Central memory CD8-positive, alpha-beta T cell (primary cell): ENCODE measurements around the gene RTN4RL1.

Experiments
- ATAC-seq: fragments of 150-1000 bp; cut with Tn5 transposase; replicated peaks from 2 replicates; pipeline ENCODE4 v1.10.0; 2022; ENCODE audit warnings: mild to moderate bottlenecking, moderate FRiP score, moderate number of reproducible peaks; ENCODE audit not compliant: poor library complexity, severe bottlenecking; ENCODE audit errors: extremely low read depth
- DNase-seq, 2 donors: peaks; one replicate each; pipeline ENCODE4 v3.0.0; 2021; ENCODE audit warnings: low spot score in 2 of 2
- H3K27ac Mint-ChIP-seq: one replicate; pipeline ENCODE4 v1.8.0; 2022; ENCODE audit warnings: low read depth, mild to moderate bottlenecking, moderate library complexity, mixed read lengths
- H3K27me3 Mint-ChIP-seq: one replicate; pipeline ENCODE4 v1.8.0; 2022; ENCODE audit warnings: mixed read lengths
- H3K36me3 Mint-ChIP-seq: one replicate; pipeline ENCODE4 v1.8.0; 2022; ENCODE audit warnings: mild to moderate bottlenecking, moderate library complexity, mixed read lengths; ENCODE audit not compliant: insufficient read depth
- H3K4me1 Mint-ChIP-seq: one replicate; pipeline ENCODE4 v1.8.0; 2022; ENCODE audit warnings: mixed read lengths
- H3K4me3 Mint-ChIP-seq: one replicate; pipeline ENCODE4 v1.8.0; 2022; ENCODE audit warnings: mild to moderate bottlenecking, moderate library complexity, mixed read lengths
- H3K9me3 Mint-ChIP-seq: one replicate; pipeline ENCODE4 v1.8.0; 2022; ENCODE audit warnings: mixed read lengths

The RTN4RL1 gene

GRCh38 chr17:1946021-1946932 is 78.9 kb downstream of the RTN4RL1 start:
- no peak overlapping the region for H3K27ac Mint-ChIP-seq
- H3K4me1 Mint-ChIP-seq = no peaks in the 10 kb centered on the region
- H3K9me3 Mint-ChIP-seq = no peaks in the 10 kb centered on the region
- no peak overlapping the region for H3K4me3 Mint-ChIP-seq
- DNase-seq (no peak), ATAC-seq (no peak)
- peaks cover 13% of the 10 kb centered on the region for H3K27me3 Mint-ChIP-seq
- H3K36me3 Mint-ChIP-seq = peaks cover 2% of the 10 kb centered on the region

GRCh38 chr17:1945621-1946020 is 79.5 kb downstream of the RTN4RL1 start:
- Mint-ChIP-seq H3K4me1 (no peaks in the 10 kb centered on the region), H3K4me3 (no peak overlapping the region), H3K27me3 (peaks cover 13% of the 10 kb centered on the region), H3K27ac (peak overlapping the region; percentile 36), H3K9me3 (no peaks in the 10 kb centered on the region), H3K36me3 (peaks cover 2% of the 10 kb centered on the region)
- no peak for DNase-seq
- ATAC-seq = no peak

GRCh38 chr17:1943436-1943831 is 81.7 kb downstream of the RTN4RL1 start:
- Mint-ChIP-seq H3K4me3 (no peak overlapping the region), H3K9me3 (no peaks in the 10 kb centered on the region), H3K4me1 (no peaks in the 10 kb centered on the region), H3K27ac (no peak overlapping the region), H3K27me3 (no peaks in the 10 kb centered on the region), H3K36me3 (no peaks in the 10 kb centered on the region)
- ATAC-seq = no peak
- no peak for DNase-seq

GRCh38 chr17:1942666-1943435 is 82.3 kb downstream of the RTN4RL1 start:
- Mint-ChIP-seq H3K4me1 (no peaks in the 10 kb centered on the region), H3K9me3 (no peaks in the 10 kb centered on the region), H3K4me3 (no peak overlapping the region), H3K27ac (no peak overlapping the region), H3K27me3 (no peaks in the 10 kb centered on the region), H3K36me3 (no peaks in the 10 kb centered on the region)
- ATAC-seq = no peak
- DNase-seq = no peak

- Mint-ChIP-seq H3K36me3 (no peaks in the 10 kb centered on the region), H3K9me3 (no peaks in the 10 kb centered on the region), H3K4me3 (no peak overlapping the region), H3K27me3 (no peaks in the 10 kb centered on the region), H3K4me1 (no peaks in the 10 kb centered on the region), H3K27ac (no peak overlapping the region)
- no peak for ATAC-seq
- no peak for DNase-seq
Measured at GRCh38 chr17:1942066-1942365, 83.1 kb downstream of the RTN4RL1 start.

- ATAC-seq (no peak), DNase-seq (no peak)
- Mint-ChIP-seq H3K9me3 (no peaks in the 10 kb centered on the region), H3K36me3 (no peaks in the 10 kb centered on the region), H3K4me3 (no peak overlapping the region), H3K27me3 (no peaks in the 10 kb centered on the region), H3K27ac (no peak overlapping the region), H3K4me1 (no peaks in the 10 kb centered on the region)
Measured at GRCh38 chr17:1941272-1942065, 83.7 kb downstream of the RTN4RL1 start.

GRCh38 chr17:1940810-1941185 is 84.3 kb downstream of the RTN4RL1 start:
- H3K27ac Mint-ChIP-seq = no peak overlapping the region
- no peaks in the 10 kb centered on the region for H3K9me3 Mint-ChIP-seq
- H3K4me3 Mint-ChIP-seq = no peak overlapping the region
- ATAC-seq = no peak
- no peaks in the 10 kb centered on the region for H3K4me1 Mint-ChIP-seq
- no peaks in the 10 kb centered on the region for H3K36me3 Mint-ChIP-seq
- H3K27me3 Mint-ChIP-seq = no peaks in the 10 kb centered on the region
- no peak for DNase-seq

- H3K9me3 Mint-ChIP-seq = no peaks in the 10 kb centered on the region
- no peak overlapping the region for H3K27ac Mint-ChIP-seq
- DNase-seq = no peak
- H3K4me3 Mint-ChIP-seq = no peak overlapping the region
- ATAC-seq = no peak
- H3K27me3 Mint-ChIP-seq = no peaks in the 10 kb centered on the region
- H3K4me1 Mint-ChIP-seq = no peaks in the 10 kb centered on the region
- no peaks in the 10 kb centered on the region for H3K36me3 Mint-ChIP-seq
Measured at GRCh38 chr17:1939981-1940809, 84.9 kb downstream of the RTN4RL1 start.

- H3K4me1 Mint-ChIP-seq = no peaks in the 10 kb centered on the region
- H3K36me3 Mint-ChIP-seq = no peaks in the 10 kb centered on the region
- no peak for DNase-seq
- H3K27ac Mint-ChIP-seq = no peak overlapping the region
- ATAC-seq = no peak
- no peaks in the 10 kb centered on the region for H3K9me3 Mint-ChIP-seq
- H3K27me3 Mint-ChIP-seq = no peaks in the 10 kb centered on the region
- no peak overlapping the region for H3K4me3 Mint-ChIP-seq
Measured at GRCh38 chr17:1937461-1937860, 87.7 kb downstream of the RTN4RL1 start.

GRCh38 chr17:1936766-1937165 is 88.4 kb downstream of the RTN4RL1 start:
- no peaks in the 10 kb centered on the region for H3K9me3 Mint-ChIP-seq
- H3K36me3 Mint-ChIP-seq = no peaks in the 10 kb centered on the region
- H3K4me3 Mint-ChIP-seq = no peak overlapping the region
- DNase-seq (no peak), ATAC-seq (no peak)
- no peak overlapping the region for H3K27ac Mint-ChIP-seq
- no peaks in the 10 kb centered on the region for H3K4me1 Mint-ChIP-seq
- no peaks in the 10 kb centered on the region for H3K27me3 Mint-ChIP-seq

- H3K36me3 Mint-ChIP-seq = no peaks in the 10 kb centered on the region
- ATAC-seq = no peak
- H3K27ac Mint-ChIP-seq = no peak overlapping the region
- H3K27me3 Mint-ChIP-seq = peaks cover 14% of the 10 kb centered on the region
- no peaks in the 10 kb centered on the region for H3K9me3 Mint-ChIP-seq
- H3K4me3 Mint-ChIP-seq = no peak overlapping the region
- H3K4me1 Mint-ChIP-seq = no peaks in the 10 kb centered on the region
- DNase-seq = no peak
Measured at GRCh38 chr17:1934901-1935300, 90.2 kb downstream of the RTN4RL1 start.
